ENCODE results near the gene PRPS1L1. TPM values are rescaled to one million over a fixed set of nuclear protein-coding genes. Genes with fewer than 3 reads are reported as not detected.

PRPS1L1 gene
- total and polyA plus RNA-seq, 2 experiments from 2014 or later = not detected

- no peak for ATAC-seq
- Mint-ChIP-seq H3K9me3 (no peaks in the 10 kb centered on the region), H3K36me3 (ENCODE audit: low read depth) (no peaks in the 10 kb centered on the region), H3K27me3 (ENCODE audit: insufficient read depth, low read depth, poor library complexity) (no peaks in the 10 kb centered on the region), H3K4me3 (no peak overlapping the region), H3K4me1 (peaks cover 2% of the 10 kb centered on the region; the same call in 2 of the 3 replicates), H3K27ac (no peak overlapping the region)
- Histone ChIP-seq H3K9me2 (ENCODE audit: insufficient read depth) (no peaks in the 10 kb centered on the region; the same call in 1 of the 2 replicates), H4K20me1 (replicated peaks; ENCODE audit: insufficient read depth) (no peaks in the 10 kb centered on the region), H2AFZ (peak overlapping the region; percentile 44; the same call in 1 of the 2 replicates), H3K4me3 (no peak overlapping the region), H3F3A (replicated peaks; ENCODE audit: low read depth) (no peaks in the 10 kb centered on the region), H3K4me1 (ENCODE audit: insufficient read depth) (no peaks in the 10 kb centered on the region), H3K4me2 (no peak overlapping the region), H3K36me3 (ENCODE audit: insufficient read depth) (no peaks in the 10 kb centered on the region), H3K27me3 (ENCODE audit: insufficient read depth) (no peaks in the 10 kb centered on the region), H3K27ac (ENCODE audit: low read depth) (no peak overlapping the region), H3K79me2 (replicated peaks; ENCODE audit: insufficient read depth) (no peaks in the 10 kb centered on the region)
- DNase-seq (ENCODE audit: low spot score) = no peak
- TF ChIP-seq ETS1 (IDR thresholded peaks at IDR 0.05) = no peak
- no peak for TF ChIP-seq ZNF114 (CRISPR knock-in tag; IDR thresholded peaks at IDR 0.05)
- TF ChIP-seq EZH2phosphoT487 (IDR thresholded peaks at IDR 0.05; ENCODE audit: unreplicated experiment) = no peak
- no peak for TF ChIP-seq CTCF (conservative IDR thresholded peaks at IDR 0.05; ENCODE audit: low read depth in 2 of 2)
- TF ChIP-seq EZH2 (IDR thresholded peaks at IDR 0.05; ENCODE audit: low read depth, unreplicated experiment) = no peak
- no peak for TF ChIP-seq ZNF331 (CRISPR knock-in tag; IDR thresholded peaks at IDR 0.05; ENCODE audit: low read depth)
- TF ChIP-seq JUNB (IDR thresholded peaks at IDR 0.05; ENCODE audit: unreplicated experiment) = no peak
- no peak for TF ChIP-seq REST (IDR thresholded peaks at IDR 0.05; ENCODE audit: unreplicated experiment)
- TF ChIP-seq ZNF462 (CRISPR knock-in tag; IDR thresholded peaks at IDR 0.05) = no peak
Observed at GRCh38 chr7:17986851-17987250, 40.8 kb downstream of the PRPS1L1 start.
